Karpas-422 (cell line): Measurements from ENCODE around the gene CCR1. TPM values are rescaled to one million over a fixed set of nuclear protein-coding genes. Genes with fewer than 3 reads are reported as not detected.

ENCODE experiments used
- DNase-seq: peaks from one replicate; pipeline ENCODE4 v3.0.0-alpha.2; 2015
- H2AFZ ChIP-seq: fragments of 200-600 bp; sonication (generic); 2 replicates; pipeline ENCODE4 v1.6.1; 2014; ENCODE audit warnings: antibody characterized with exemption, low read length, mixed read lengths
- H3K27ac ChIP-seq: fragments of 200-600 bp; sonication (generic); 2 replicates; pipeline ENCODE4 v1.5.1; 2014; ENCODE audit warnings: mild to moderate bottlenecking, low read length, moderate library complexity
- H3K27me3 ChIP-seq: fragments of 200-600 bp; sonication (generic); 2 replicates; pipeline ENCODE4 v1.6.1; 2014; ENCODE audit warnings: low read length, mixed read lengths
- H3K36me3 ChIP-seq: fragments of 200-600 bp; sonication (generic); 2 replicates; pipeline ENCODE4 v1.6.1; 2014; ENCODE audit warnings: low read length, mixed read lengths; ENCODE audit not compliant: insufficient read depth
- H3K4me1 ChIP-seq: fragments of 200-600 bp; sonication (generic); 2 replicates; pipeline ENCODE4 v1.6.1; 2014; ENCODE audit warnings: mild to moderate bottlenecking, low read length, mixed read lengths
- H3K4me2 ChIP-seq: fragments of 200-600 bp; sonication (generic); 2 replicates; pipeline ENCODE4 v1.6.1; 2014; ENCODE audit warnings: low read length, low read depth, mild to moderate bottlenecking; ENCODE audit not compliant: poor library complexity, severe bottlenecking
- H3K4me3 ChIP-seq: fragments of 200-600 bp; sonication (generic); 2 replicates; pipeline ENCODE4 v1.5.1; 2014; ENCODE audit warnings: mild to moderate bottlenecking, antibody characterized with exemption, low read length, mixed read lengths
- H3K79me2 ChIP-seq: fragments of 200-600 bp; sonication (generic); 2 replicates; pipeline ENCODE4 v1.6.1; 2014; ENCODE audit warnings: mild to moderate bottlenecking, low read length, mixed read lengths
- H3K9ac ChIP-seq: fragments of 200-600 bp; sonication (generic); 2 replicates; pipeline ENCODE4 v1.6.0; 2014; ENCODE audit warnings: low read length
- H3K9me2 ChIP-seq: fragments of 200-600 bp; sonication (generic), shearing (Covaris generic); replicated peaks from 2 replicates; pipeline ENCODE4 v1.6.0; 2014; ENCODE audit warnings: mild to moderate bottlenecking, low read length, moderate library complexity; ENCODE audit not compliant: insufficient read depth
- H3K9me3 ChIP-seq: fragments of 300-700, 200-600 bp; sonication (generic); 2 replicates; pipeline ENCODE4 v1.6.1; 2014; ENCODE audit warnings: low read length, mixed read lengths
- H4K20me1 ChIP-seq: fragments of 200-600 bp; sonication (generic); 2 replicates; pipeline ENCODE4 v1.6.1; 2014; ENCODE audit warnings: mild to moderate bottlenecking, antibody characterized with exemption, low read length, low read depth; ENCODE audit not compliant: insufficient read depth
- total RNA-seq: library from RNA; depleted of rRNA; stranded (reverse); fragments of >200 nt; shearing (Covaris generic); gene quantifications from 2 replicates; pipeline ENCODE4 v1.2.3, GENCODE V29; 2014; ENCODE audit warnings: low replicate concordance; rRNA removed

The CCR1 gene
- total RNA-seq = not detected in 2 replicates

DNA sequence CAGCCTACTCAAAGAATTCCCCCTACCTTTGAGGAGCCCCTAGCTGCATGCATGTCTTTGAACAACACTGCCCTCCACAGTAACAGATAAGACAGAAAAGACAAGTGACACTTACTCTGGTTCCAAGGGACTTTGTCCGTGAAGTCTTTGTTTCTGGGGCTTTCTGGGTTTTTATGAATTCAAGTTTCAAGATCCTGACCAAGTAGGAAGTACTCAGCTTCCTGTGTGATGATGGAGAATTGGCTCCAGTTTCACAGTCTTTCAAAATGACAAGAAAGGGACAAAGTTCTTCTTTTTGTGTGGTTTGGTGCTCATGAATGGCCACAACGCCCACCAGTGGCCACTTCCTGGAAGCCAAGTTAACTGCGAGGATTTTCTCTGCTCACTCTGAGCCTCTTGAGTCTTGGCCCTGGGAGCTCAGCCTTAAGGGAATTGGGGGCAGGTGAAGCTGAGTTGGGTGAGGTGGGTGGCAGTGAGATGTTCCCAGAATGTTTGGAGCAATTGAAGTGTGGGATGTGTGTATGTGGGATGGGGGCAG is at the start of gene CCR1:
Gene CCR1 (minus strand): TSS at position 147 of the 538 bp plus-strand sequence. CDS start 4,000 bp downstream, outside the sequence.
- Histone ChIP-seq H3K9me2 (no peaks in the 10 kb centered on the region), H3K9me3 (no peaks in the 10 kb centered on the region), H4K20me1 (no peaks in the 10 kb centered on the region), H3K79me2 (no peaks in the 10 kb centered on the region), H3K36me3 (no peaks in the 10 kb centered on the region), H3K27me3 (no peaks in the 10 kb centered on the region), H3K4me3 (no peak within 1 kb of the TSS), H3K27ac (no peak within 1 kb of the TSS), H3K4me1 (peaks cover 6% of the 10 kb centered on the region), H2AFZ (0 out of 2 replicates have a peak within 1 kb of the TSS, but pooled peaks have one; percentile 65), H3K4me2 (peak within 1 kb of the TSS; percentile 20), H3K9ac (no peak within 1 kb of the TSS)
- peak; percentile 80 for DNase-seq

DNA sequence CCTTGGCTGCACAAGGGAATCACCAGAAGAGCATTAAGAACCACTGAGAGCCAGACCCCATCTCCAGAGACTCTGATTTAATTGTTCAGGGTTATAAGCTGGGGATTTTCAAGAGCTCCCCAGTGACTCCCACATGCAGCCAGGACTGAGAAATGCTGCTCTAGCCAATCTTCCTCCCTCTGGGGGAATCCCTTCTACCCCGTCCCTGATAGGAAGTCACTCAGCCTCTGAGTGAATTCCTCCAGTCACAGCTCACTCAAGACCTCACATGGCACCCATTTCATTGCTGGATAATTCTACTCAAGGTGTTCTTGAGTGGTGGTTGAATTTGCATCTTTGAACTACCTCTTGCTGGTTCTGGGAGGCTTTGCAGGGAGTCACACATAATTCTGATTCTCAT is 44.9 kb upstream of the CCR1 start:
- no peak overlapping the region for H2AFZ ChIP-seq
- H3K79me2 ChIP-seq = no peaks in the 10 kb centered on the region
- H3K36me3 ChIP-seq = no peaks in the 10 kb centered on the region
- no peaks in the 10 kb centered on the region for H3K9me2 ChIP-seq
- no peaks in the 10 kb centered on the region for H3K27me3 ChIP-seq
- H3K9me3 ChIP-seq = no peaks in the 10 kb centered on the region
- H3K4me1 ChIP-seq = no peaks in the 10 kb centered on the region
- no peak overlapping the region for H3K27ac ChIP-seq
- no peak overlapping the region for H3K4me2 ChIP-seq
- H3K4me3 ChIP-seq = no peak overlapping the region
- DNase-seq = no peak
- H4K20me1 ChIP-seq = no peaks in the 10 kb centered on the region
- H3K9ac ChIP-seq = no peak overlapping the region

DNA sequence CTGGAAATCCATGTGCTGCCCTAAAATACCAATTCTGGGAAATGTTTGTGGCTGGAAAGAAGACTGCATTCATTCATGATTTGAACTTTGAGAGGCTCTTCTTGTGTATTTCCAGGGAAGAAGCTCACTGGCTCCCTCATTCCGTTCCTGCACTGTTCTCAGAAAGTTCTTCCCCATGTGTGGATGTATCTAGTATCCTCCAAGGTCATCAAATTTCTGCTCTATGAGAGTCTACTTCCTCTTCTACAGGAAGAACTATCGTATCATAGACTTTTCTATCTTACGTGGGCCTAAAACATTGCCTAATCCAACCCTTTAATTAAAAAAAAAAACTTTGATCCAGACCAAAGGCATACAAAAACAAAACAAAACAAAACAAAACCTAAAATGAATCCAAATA is 37.0 kb upstream of the CCR1 start:
- no peak overlapping the region for H3K9ac ChIP-seq
- no peak overlapping the region for H3K4me3 ChIP-seq
- H4K20me1 ChIP-seq = no peaks in the 10 kb centered on the region
- DNase-seq = no peak
- no peak overlapping the region for H3K4me2 ChIP-seq
- H3K36me3 ChIP-seq = no peaks in the 10 kb centered on the region
- H3K27ac ChIP-seq = no peak overlapping the region
- H2AFZ ChIP-seq = no peak overlapping the region
- H3K9me3 ChIP-seq = no peaks in the 10 kb centered on the region
- H3K27me3 ChIP-seq = no peaks in the 10 kb centered on the region
- H3K4me1 ChIP-seq = no peaks in the 10 kb centered on the region
- no peaks in the 10 kb centered on the region for H3K9me2 ChIP-seq
- H3K79me2 ChIP-seq = no peaks in the 10 kb centered on the region

DNA sequence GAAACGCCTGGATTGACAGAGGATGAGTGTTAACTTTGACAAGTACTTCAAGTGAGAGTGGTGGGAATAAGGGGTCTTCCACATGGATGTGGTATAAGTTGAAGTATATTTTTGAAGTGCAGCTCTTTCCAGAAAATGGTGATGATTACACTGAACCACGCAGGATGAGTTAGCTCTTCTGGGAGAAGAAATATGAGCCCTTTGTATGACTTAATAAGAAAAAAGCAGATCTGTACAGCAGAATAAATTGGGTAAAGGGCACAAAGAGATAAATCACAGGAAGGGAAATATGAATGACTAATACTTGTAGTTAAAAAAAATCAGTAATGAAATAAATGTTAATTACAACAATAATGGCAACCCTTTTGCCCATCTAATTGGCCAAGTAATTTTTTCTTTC is 35.4 kb upstream of the CCR1 start:
- Histone ChIP-seq H3K27me3 (no peaks in the 10 kb centered on the region), H3K9me3 (no peaks in the 10 kb centered on the region), H2AFZ (no peak overlapping the region), H3K36me3 (no peaks in the 10 kb centered on the region), H3K79me2 (no peaks in the 10 kb centered on the region), H3K9ac (no peak overlapping the region), H3K4me1 (no peaks in the 10 kb centered on the region), H4K20me1 (no peaks in the 10 kb centered on the region), H3K27ac (no peak overlapping the region), H3K4me3 (no peak overlapping the region), H3K4me2 (no peak overlapping the region), H3K9me2 (no peaks in the 10 kb centered on the region)
- no peak for DNase-seq

DNA sequence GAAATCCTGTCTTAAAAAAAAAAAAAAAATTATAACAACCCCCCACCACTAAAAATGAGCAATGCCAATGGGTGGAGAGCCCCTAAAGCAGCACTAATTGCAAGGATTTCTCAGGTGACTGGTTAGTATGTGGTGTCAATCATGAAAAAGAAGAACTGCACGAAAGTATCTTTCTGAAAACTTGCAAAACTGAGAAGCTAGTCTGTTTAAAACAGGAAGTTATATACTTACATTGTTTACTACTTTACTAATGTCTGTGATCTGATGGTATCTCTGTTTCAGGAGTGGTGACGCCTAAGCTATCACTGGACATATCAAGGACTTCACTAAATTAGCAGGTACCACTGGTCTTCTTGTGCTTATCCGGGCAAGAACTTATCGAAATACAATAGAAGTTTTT is 34.0 kb upstream of the CCR1 start, which contains the start of gene CCR3:
Gene CCR3 (plus strand): TSS at position 341 of the 400 bp plus-strand sequence. CDS start 22,699 bp downstream, outside the sequence.
- no peak for DNase-seq
- Histone ChIP-seq H3K79me2 (no peaks in the 10 kb centered on the region), H2AFZ (no peak within 1 kb of the TSS)

DNA sequence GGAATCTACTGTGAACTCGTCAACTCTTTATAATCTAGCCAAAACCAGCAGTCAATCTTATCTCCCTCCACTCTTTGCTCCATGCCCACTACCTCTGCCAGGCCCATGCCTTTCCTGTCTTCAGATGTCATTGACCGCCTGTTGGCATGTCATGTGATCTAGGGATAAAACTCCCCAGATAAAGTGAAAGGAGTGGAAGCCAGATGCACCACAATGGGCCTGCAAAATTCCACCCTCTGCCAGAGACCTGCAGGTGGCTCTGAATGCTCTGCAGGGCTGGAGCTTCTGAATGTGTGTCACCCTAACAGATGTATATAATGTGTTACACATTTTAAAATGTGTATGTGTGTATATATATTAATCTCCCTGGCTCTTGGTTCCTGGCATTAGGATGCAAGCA is 31.8 kb upstream of the CCR1 start:
- Histone ChIP-seq H3K79me2 (no peaks in the 10 kb centered on the region), H2AFZ (no peak overlapping the region), H3K27me3 (no peaks in the 10 kb centered on the region), H4K20me1 (no peaks in the 10 kb centered on the region), H3K9me2 (no peaks in the 10 kb centered on the region), H3K9me3 (no peaks in the 10 kb centered on the region), H3K4me3 (no peak overlapping the region), H3K9ac (no peak overlapping the region), H3K27ac (no peak overlapping the region), H3K36me3 (no peaks in the 10 kb centered on the region), H3K4me2 (no peak overlapping the region), H3K4me1 (no peaks in the 10 kb centered on the region)
- no peak for DNase-seq

More for the DNA sequence above, 34.0 kb upstream of the CCR1 start, which contains the start of gene CCR3:
- no peak within 1 kb of the TSS for H3K9ac ChIP-seq
- H3K9me3 ChIP-seq = no peaks in the 10 kb centered on the region
- H3K27me3 ChIP-seq = no peaks in the 10 kb centered on the region
- no peaks in the 10 kb centered on the region for H3K4me1 ChIP-seq
- H4K20me1 ChIP-seq = no peaks in the 10 kb centered on the region
- H3K9me2 ChIP-seq = no peaks in the 10 kb centered on the region
- H3K27ac ChIP-seq = no peak within 1 kb of the TSS
- H3K4me2 ChIP-seq = no peak within 1 kb of the TSS
- no peak within 1 kb of the TSS for H3K4me3 ChIP-seq
- no peaks in the 10 kb centered on the region for H3K36me3 ChIP-seq

DNA sequence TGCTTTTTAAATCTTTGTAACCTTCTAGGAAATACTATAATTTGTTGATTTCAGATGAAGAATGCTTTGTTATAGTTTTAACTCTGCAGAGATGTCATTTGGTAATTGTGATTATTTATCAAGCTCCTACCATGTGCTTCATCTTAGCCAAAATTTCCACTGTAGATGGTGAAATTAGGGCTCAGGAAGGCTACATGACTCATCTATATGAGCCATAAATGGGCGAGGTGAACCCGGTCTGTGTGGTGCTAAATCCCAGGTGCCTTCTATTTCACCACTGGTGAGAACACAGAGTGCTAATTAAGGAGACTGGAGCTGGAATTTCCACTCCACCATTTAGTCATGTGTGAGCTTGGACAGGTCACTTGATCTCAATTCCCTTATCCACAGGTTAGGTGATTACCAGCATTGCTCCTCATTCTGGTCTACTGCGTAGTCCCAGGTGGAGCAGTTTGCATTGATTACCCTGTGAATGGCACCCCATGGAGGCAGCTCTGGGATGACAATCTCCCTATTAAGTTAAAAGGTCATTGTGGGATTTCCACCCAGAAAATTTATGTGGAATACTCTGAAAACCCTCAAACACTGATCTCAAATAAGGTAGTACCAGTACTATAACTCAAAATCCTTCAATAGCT is 31.3 kb upstream of the CCR1 start:
- H3K36me3 ChIP-seq = no peaks in the 10 kb centered on the region
- no peak for DNase-seq
- H3K27me3 ChIP-seq = no peaks in the 10 kb centered on the region
- H2AFZ ChIP-seq = no peak overlapping the region
- no peak overlapping the region for H3K9ac ChIP-seq
- no peaks in the 10 kb centered on the region for H3K9me2 ChIP-seq
- H3K4me3 ChIP-seq = no peak overlapping the region
- no peak overlapping the region for H3K4me2 ChIP-seq
- H4K20me1 ChIP-seq = no peaks in the 10 kb centered on the region
- H3K9me3 ChIP-seq = no peaks in the 10 kb centered on the region
- H3K79me2 ChIP-seq = no peaks in the 10 kb centered on the region
- H3K27ac ChIP-seq = no peak overlapping the region
- H3K4me1 ChIP-seq = no peaks in the 10 kb centered on the region

DNA sequence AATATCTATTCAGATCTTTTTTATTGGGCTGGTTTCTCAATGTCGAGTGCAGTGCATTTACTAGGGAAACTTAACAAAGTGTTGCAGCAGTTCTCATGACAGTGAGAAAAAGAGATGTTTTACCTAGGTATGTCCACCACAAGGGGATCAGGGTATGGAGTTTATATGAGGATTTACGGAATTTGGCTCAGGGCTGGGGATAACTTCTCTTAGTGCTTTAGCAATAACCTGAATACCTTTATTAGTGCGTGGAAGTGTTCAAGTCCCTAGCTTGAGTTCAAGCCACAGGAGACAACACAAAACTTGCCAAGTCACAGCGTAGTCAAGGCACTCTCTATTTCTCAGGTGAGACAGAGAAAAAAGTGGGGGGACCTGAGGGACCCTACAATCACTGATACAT is 30.3 kb upstream of the CCR1 start:
- Histone ChIP-seq H3K27me3 (no peaks in the 10 kb centered on the region), H3K27ac (no peak overlapping the region), H3K36me3 (no peaks in the 10 kb centered on the region)

More for the DNA sequence above, 30.3 kb upstream of the CCR1 start:
- Histone ChIP-seq H3K4me2 (no peak overlapping the region), H2AFZ (no peak overlapping the region), H4K20me1 (no peaks in the 10 kb centered on the region), H3K9me3 (no peaks in the 10 kb centered on the region), H3K9ac (no peak overlapping the region), H3K4me1 (no peaks in the 10 kb centered on the region), H3K9me2 (no peaks in the 10 kb centered on the region), H3K4me3 (no peak overlapping the region), H3K79me2 (no peaks in the 10 kb centered on the region)
- DNase-seq = no peak
